GM23338 (cell line): ENCODE data around the gene QDPR. TPM values are rescaled to one million over a fixed set of nuclear protein-coding genes. Genes with fewer than 3 reads are reported as not detected.

Source experiments
- ATAC-seq: fragments of 200-7000 bp; cut with Tn5 transposase; 3 replicates; pipeline ENCODE4 v1.9.1; 2020
- DNase-seq: peaks from one replicate; pipeline ENCODE4 v3.0.0-alpha.2; 2015; ENCODE audit warnings: low spot score
- H2AFZ ChIP-seq: fragments of 200-600 bp; sonication (generic); 2 replicates; pipeline ENCODE4 v1.8.0; 2016; ENCODE audit warnings: antibody characterized with exemption, mild to moderate bottlenecking, moderate library complexity
- H3F3A ChIP-seq: fragments of 200-600 bp; sonication (generic); replicated peaks from 2 replicates; pipeline ENCODE4 v1.8.0; 2017; ENCODE audit warnings: antibody characterized with exemption, mixed run types, low read depth
- H3K27ac ChIP-seq: fragments of 200-600 bp; sonication (generic); 2 replicates; pipeline ENCODE4 v1.6.1; 2016; ENCODE audit warnings: low read depth
- H3K27me3 ChIP-seq: fragments of 200-600 bp; sonication (generic); 2 replicates; pipeline ENCODE4 v1.8.0; 2016; ENCODE audit warnings: mild to moderate bottlenecking, mixed run types, moderate library complexity; ENCODE audit not compliant: insufficient read depth
- H3K36me3 ChIP-seq: fragments of 200-600 bp; sonication (generic); 2 replicates; pipeline ENCODE4 v1.8.0; 2016; ENCODE audit warnings: mild to moderate bottlenecking; ENCODE audit not compliant: insufficient read depth
- H3K4me1 ChIP-seq: fragments of 200-600 bp; sonication (generic); 2 replicates; pipeline ENCODE4 v1.8.0; 2016; ENCODE audit warnings: mild to moderate bottlenecking, moderate library complexity; ENCODE audit not compliant: insufficient read depth
- H3K4me2 ChIP-seq: fragments of 200-600 bp; sonication (generic); 2 replicates; pipeline ENCODE4 v1.7.1; 2017; ENCODE audit warnings: mixed run types
- H3K4me3 ChIP-seq: fragments of 200-600 bp; sonication (generic); 2 replicates; pipeline ENCODE4 v1.6.1; 2016; ENCODE audit warnings: mixed run types
- H3K79me2 ChIP-seq: fragments of 200-600 bp; sonication (generic); replicated peaks from 2 replicates; pipeline ENCODE4 v1.8.0; 2017; ENCODE audit warnings: mild to moderate bottlenecking; ENCODE audit not compliant: insufficient read depth
- H3K9me2 ChIP-seq: fragments of 200-600 bp; sonication (generic); 2 replicates; pipeline ENCODE4 v1.8.0; 2017; ENCODE audit not compliant: insufficient read depth
- H4K20me1 ChIP-seq: fragments of 200-600 bp; sonication (generic); replicated peaks from 2 replicates; pipeline ENCODE4 v1.8.0; 2017; ENCODE audit warnings: mild to moderate bottlenecking; ENCODE audit not compliant: insufficient read depth
- H3K27ac Mint-ChIP-seq: 2 replicates; pipeline ENCODE4 v1.8.0; 2020; ENCODE audit warnings: inconsistent platforms, mild to moderate bottlenecking, moderate library complexity, mixed read lengths
- H3K27me3 Mint-ChIP-seq: 3 replicates; pipeline ENCODE4 v1.8.0; 2022; ENCODE audit warnings: low read depth, mild to moderate bottlenecking, moderate library complexity, mixed read lengths, inconsistent platforms; ENCODE audit not compliant: insufficient read depth, poor library complexity
- H3K36me3 Mint-ChIP-seq: 3 replicates; pipeline ENCODE4 v1.8.0; 2021; ENCODE audit warnings: low read depth, mild to moderate bottlenecking, inconsistent platforms, moderate library complexity, mixed read lengths
- H3K4me1 Mint-ChIP-seq: 3 replicates; pipeline ENCODE4 v1.8.0; 2020; ENCODE audit warnings: mild to moderate bottlenecking, inconsistent platforms, mixed read lengths
- H3K4me3 Mint-ChIP-seq: 3 replicates; pipeline ENCODE4 v1.8.0; 2021; ENCODE audit warnings: moderate library complexity, mild to moderate bottlenecking, inconsistent platforms, mixed read lengths
- H3K9me3 Mint-ChIP-seq: 3 replicates; pipeline ENCODE4 v1.8.0; 2020; ENCODE audit warnings: moderate library complexity, mild to moderate bottlenecking, inconsistent platforms, mixed read lengths
- CREB1 ChIP-seq: fragments of 250-450 bp; sonication (Bioruptor Pico); IDR thresholded peaks from 2 replicates; pipeline ENCODE4 v1.5.0; 2020; ENCODE audit warnings: low read depth, mild to moderate bottlenecking, moderate library complexity
- EZH2 ChIP-seq: fragments of 200-600 bp; sonication (generic); IDR thresholded peaks from one replicate; pipeline ENCODE4 v1.8.0; 2017; ENCODE audit warnings: antibody characterized with exemption, mild to moderate bottlenecking, low read depth; ENCODE audit not compliant: unreplicated experiment
- NANOG ChIP-seq: IDR thresholded peaks from 2 replicates; pipeline ENCODE4 v1.6.1; 2016; ENCODE audit warnings: antibody characterized with exemption, borderline replicate concordance
- STAT1 ChIP-seq: IDR thresholded peaks from one replicate; pipeline ENCODE4 v1.6.1; 2016; ENCODE audit warnings: antibody characterized with exemption; ENCODE audit not compliant: unreplicated experiment
- ZNF114 ChIP-seq: fragments of 250-450 bp; sonication (Bioruptor Pico); IDR thresholded peaks from 2 replicates; pipeline ENCODE4 v1.5.0; 2020; ENCODE audit warnings: mild to moderate bottlenecking, moderate library complexity
- polyA plus RNA-seq: library from polyadenylated mRNA; unstranded; fragments of >200 nt; fragmentation: Nextera tagmentation; extraction: Ambion mirVana; gene quantifications from 2 replicates; pipeline ENCODE4 v1.2.1, GENCODE V29; 2016
- total RNA-seq: library from RNA; depleted of rRNA; stranded (reverse); fragments of >200 nt; shearing (Covaris generic); gene quantifications from 2 replicates; pipeline ENCODE4 v1.2.3, GENCODE V29; 2014
- TF ChIP-seq, protein P1 (sequence below): fragments of 250-450 bp; sonication (Bioruptor Pico); IDR thresholded peaks from 2 replicates; pipeline ENCODE4 v1.5.0; 2020; ENCODE audit warnings: mild to moderate bottlenecking, moderate library complexity
- TF ChIP-seq, protein P2 (sequence below): IDR thresholded peaks from one replicate; pipeline ENCODE4 v1.6.1; 2018; ENCODE audit warnings: antibody characterized with exemption; ENCODE audit not compliant: unreplicated experiment

QDPR gene
- total and polyA plus RNA-seq, 2 experiments from 2014 or later: 31.5 to 42.7 TPM

DNA sequence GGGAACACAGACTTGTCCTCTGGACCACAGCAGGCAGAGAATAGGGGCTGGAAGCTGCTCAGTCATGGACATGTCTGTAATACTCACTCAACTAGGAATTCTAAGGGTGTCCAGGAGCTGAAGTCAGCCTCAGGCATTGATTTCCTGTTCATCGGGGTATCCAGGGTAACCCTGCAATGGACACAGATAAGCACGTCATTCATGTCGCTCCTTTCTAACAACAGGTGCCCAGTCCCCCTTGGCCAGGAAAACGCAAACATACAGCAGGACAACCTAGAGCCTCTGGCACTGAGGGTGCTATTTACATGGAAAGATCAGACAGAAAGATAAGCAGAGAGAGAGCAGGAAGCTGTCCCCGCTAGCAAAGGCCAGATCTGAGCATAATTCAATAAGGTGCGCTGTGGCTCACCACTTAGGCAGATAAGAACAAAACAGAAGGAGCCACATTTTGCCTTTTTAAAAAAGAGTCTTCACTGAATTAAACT, 21.3 kb downstream of the QDPR start (continued):
- TF ChIP-seq, protein P1, sequence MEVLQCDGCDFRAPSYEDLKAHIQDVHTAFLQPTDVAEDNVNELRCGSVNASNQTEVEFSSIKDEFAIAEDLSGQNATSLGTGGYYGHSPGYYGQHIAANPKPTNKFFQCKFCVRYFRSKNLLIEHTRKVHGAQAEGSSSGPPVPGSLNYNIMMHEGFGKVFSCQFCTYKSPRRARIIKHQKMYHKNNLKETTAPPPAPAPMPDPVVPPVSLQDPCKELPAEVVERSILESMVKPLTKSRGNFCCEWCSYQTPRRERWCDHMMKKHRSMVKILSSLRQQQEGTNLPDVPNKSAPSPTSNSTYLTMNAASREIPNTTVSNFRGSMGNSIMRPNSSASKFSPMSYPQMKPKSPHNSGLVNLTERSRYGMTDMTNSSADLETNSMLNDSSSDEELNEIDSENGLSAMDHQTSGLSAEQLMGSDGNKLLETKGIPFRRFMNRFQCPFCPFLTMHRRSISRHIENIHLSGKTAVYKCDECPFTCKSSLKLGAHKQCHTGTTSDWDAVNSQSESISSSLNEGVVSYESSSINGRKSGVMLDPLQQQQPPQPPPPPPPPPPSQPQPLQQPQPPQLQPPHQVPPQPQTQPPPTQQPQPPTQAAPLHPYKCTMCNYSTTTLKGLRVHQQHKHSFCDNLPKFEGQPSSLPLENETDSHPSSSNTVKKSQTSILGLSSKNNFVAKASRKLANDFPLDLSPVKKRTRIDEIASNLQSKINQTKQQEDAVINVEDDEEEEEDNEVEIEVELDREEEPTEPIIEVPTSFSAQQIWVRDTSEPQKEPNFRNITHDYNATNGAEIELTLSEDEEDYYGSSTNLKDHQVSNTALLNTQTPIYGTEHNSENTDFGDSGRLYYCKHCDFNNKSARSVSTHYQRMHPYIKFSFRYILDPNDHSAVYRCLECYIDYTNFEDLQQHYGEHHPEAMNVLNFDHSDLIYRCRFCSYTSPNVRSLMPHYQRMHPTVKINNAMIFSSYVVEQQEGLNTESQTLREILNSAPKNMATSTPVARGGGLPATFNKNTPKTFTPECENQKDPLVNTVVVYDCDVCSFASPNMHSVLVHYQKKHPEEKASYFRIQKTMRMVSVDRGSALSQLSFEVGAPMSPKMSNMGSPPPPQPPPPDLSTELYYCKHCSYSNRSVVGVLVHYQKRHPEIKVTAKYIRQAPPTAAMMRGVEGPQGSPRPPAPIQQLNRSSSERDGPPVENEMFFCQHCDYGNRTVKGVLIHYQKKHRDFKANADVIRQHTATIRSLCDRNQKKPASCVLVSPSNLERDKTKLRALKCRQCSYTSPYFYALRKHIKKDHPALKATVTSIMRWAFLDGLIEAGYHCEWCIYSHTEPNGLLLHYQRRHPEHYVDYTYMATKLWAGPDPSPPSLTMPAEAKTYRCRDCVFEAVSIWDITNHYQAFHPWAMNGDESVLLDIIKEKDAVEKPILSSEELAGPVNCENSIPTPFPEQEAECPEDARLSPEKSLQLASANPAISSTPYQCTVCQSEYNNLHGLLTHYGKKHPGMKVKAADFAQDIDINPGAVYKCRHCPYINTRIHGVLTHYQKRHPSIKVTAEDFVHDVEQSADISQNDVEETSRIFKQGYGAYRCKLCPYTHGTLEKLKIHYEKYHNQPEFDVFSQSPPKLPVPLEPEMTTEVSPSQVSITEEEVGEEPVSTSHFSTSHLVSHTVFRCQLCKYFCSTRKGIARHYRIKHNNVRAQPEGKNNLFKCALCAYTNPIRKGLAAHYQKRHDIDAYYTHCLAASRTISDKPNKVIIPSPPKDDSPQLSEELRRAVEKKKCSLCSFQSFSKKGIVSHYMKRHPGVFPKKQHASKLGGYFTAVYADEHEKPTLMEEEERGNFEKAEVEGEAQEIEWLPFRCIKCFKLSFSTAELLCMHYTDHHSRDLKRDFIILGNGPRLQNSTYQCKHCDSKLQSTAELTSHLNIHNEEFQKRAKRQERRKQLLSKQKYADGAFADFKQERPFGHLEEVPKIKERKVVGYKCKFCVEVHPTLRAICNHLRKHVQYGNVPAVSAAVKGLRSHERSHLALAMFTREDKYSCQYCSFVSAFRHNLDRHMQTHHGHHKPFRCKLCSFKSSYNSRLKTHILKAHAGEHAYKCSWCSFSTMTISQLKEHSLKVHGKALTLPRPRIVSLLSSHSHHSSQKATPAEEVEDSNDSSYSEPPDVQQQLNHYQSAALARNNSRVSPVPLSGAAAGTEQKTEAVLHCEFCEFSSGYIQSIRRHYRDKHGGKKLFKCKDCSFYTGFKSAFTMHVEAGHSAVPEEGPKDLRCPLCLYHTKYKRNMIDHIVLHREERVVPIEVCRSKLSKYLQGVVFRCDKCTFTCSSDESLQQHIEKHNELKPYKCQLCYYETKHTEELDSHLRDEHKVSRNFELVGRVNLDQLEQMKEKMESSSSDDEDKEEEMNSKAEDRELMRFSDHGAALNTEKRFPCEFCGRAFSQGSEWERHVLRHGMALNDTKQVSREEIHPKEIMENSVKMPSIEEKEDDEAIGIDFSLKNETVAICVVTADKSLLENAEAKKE (CRISPR knock-in tag): no peak

DNA sequence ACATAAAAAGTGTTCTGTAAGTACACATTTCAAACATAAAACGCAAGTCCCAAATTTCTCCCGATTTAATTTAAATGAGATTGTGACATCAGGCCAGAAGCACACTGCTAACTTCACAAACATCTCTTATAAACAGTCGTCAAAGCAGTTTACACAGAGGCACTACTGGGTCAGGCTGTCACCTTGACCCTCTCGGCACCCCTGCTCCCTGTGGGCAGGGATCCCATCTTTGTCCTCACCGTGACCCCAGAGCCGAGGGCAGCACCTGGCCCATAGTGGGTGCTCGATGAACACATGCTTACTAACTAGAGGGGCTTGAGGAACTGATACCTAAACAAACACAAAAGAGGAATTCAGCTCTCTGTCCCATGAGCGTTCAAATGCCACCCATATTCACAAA, 22.2 kb downstream of the QDPR start:
- ATAC-seq: no peak
- Histone ChIP-seq H3K4me3 (no peak overlapping the region), H3K36me3 (peaks cover 7% of the 10 kb centered on the region), H3F3A (no peaks in the 10 kb centered on the region), H3K9me2 (no peaks in the 10 kb centered on the region), H3K27ac (no peak overlapping the region), H3K4me2 (no peak overlapping the region), H3K79me2 (no peaks in the 10 kb centered on the region), H3K4me1 (no peaks in the 10 kb centered on the region; the same call in 1 of the 2 replicates), H3K27me3 (no peaks in the 10 kb centered on the region), H4K20me1 (peaks cover 7% of the 10 kb centered on the region), H2AFZ (no peak overlapping the region)
- DNase-seq: no peak
- H3K27ac Mint-ChIP-seq: no peak overlapping the region
- peaks cover 59% of the 10 kb centered on the region for H3K36me3 Mint-ChIP-seq
- H3K4me1 Mint-ChIP-seq: peaks cover 6% of the 10 kb centered on the region; the same call in 2 of the 3 replicates
- peaks cover 2% of the 10 kb centered on the region for H3K27me3 Mint-ChIP-seq
- no peaks in the 10 kb centered on the region for H3K9me3 Mint-ChIP-seq
- no peak overlapping the region for H3K4me3 Mint-ChIP-seq
- TF ChIP-seq EZH2 (no peak), CREB1 (CRISPR knock-in tag) (no peak), NANOG (no peak), ZNF114 (CRISPR knock-in tag) (no peak), STAT1 (no peak)
- TF ChIP-seq, protein P2, sequence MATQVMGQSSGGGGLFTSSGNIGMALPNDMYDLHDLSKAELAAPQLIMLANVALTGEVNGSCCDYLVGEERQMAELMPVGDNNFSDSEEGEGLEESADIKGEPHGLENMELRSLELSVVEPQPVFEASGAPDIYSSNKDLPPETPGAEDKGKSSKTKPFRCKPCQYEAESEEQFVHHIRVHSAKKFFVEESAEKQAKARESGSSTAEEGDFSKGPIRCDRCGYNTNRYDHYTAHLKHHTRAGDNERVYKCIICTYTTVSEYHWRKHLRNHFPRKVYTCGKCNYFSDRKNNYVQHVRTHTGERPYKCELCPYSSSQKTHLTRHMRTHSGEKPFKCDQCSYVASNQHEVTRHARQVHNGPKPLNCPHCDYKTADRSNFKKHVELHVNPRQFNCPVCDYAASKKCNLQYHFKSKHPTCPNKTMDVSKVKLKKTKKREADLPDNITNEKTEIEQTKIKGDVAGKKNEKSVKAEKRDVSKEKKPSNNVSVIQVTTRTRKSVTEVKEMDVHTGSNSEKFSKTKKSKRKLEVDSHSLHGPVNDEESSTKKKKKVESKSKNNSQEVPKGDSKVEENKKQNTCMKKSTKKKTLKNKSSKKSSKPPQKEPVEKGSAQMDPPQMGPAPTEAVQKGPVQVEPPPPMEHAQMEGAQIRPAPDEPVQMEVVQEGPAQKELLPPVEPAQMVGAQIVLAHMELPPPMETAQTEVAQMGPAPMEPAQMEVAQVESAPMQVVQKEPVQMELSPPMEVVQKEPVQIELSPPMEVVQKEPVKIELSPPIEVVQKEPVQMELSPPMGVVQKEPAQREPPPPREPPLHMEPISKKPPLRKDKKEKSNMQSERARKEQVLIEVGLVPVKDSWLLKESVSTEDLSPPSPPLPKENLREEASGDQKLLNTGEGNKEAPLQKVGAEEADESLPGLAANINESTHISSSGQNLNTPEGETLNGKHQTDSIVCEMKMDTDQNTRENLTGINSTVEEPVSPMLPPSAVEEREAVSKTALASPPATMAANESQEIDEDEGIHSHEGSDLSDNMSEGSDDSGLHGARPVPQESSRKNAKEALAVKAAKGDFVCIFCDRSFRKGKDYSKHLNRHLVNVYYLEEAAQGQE: no peak
